ENCODE results near the gene CACNA1B.

Gene CACNA1B

GRCh38 chr9:138044485-138045383, 167.2 kb downstream of the CACNA1B start:
- no peak for DNase-seq

DNA sequence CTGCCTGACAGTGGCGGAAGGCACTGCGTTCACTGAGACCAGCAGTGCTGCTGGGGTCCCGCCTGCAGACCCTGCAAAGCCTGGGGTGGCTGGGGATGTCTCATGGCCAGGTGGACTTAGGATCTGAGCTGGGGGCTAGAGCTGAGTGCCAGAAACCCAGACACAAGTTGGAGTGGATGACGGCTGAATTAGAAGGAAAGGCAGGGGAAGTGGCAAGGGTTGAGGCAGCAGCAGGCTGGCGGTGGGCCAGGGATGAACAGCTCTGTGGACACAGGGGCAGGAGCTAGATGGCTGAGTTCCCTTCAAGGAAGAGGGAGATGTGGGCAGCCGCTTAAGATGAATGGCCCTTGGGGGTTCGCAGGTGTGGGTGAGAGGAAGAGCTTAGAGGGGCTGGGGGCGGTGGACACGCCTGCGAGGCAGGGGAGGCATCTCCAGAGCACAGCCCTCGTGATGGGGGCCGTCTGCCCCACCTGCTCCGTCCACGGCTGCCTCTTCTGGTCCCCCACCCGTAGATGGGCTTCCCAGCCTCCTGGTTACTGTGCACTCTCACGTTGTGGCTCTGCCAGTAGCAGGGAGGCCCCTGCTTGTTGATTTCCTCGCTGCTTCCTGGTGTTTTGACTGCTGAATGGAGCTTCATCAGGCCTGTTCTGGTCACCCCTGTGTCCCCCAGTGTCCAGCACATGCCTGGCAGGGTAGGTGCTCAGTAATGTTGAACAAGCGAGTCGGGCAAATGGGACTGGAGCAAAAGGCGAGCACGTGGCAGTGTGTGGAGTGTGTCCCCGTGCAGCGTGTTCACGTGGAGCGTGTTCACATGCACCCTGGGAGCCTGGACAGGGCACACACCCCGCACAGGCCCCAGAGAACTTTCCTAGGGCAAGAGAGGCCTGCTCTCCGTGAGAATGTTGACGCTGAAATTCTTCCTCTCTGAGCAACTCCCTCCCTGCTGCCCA, 168.2 kb downstream of the CACNA1B start:
- DNase-seq, result no peak

DNA sequence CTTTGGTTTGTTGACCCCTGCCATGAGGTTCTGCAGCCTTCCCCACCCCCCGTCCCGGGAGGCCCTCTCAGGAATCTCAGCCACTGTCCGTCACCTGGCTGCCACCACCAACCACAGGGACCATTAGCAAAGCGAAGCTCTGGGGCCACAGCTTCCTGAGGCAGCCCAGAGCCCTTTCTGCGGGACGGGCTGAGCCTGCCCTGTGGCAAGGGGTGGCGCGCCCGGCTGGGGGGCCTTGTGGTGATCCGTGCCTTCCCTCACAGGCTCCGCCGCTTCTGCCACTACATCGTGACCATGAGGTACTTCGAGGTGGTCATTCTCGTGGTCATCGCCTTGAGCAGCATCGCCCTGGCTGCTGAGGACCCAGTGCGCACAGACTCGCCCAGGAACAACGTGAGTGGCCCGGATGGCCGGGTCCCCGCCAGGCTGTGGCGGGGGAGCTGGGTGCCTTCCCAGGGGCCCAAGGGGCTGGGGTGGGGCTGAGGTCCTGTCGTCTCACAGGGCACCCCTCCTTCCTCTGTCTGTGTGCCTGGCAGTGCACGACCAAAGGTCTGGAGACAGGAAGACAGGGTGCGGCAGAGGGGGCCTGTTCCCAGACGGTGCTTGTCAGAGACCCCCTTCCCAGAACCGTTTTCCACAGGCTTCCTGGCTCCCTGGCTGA, 169.2 kb downstream of the CACNA1B start:
- no peak for DNase-seq

DNA sequence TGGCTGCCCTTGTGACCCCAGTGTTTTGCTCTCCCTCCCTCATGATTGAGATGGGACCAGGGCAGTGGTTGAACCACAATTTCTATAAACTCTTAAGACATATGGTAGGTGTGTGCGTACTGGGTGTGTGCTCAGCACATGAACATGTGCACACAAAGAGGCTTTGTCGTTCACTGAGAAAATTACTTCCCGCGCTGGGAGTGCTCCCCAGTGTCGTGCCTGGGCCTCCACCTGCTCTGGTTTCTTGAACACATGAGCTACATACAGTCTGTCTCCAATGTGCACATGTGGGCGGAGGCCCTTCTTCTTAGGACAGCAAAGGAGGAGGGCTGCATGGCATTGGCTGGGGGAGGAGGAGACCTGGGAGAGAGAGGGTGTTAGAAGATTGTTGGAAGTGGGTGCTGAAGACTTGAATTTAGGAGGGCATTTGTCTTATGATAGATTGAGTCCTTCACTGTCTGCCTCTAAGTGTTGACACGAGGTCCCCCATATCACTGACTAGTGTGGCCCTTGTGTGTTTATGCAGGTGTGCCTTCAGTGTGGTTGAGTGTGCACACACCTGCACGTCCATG, 170.0 kb downstream of the CACNA1B start:
- DNase-seq, result no peak

GRCh38 chr9:138048184-138048583, 170.6 kb downstream of the CACNA1B start:
- DNase-seq, result no peak

- DNase-seq, result no peak
Observed at GRCh38 chr9:138049085-138049778, 171.7 kb downstream of the CACNA1B start.

DNA sequence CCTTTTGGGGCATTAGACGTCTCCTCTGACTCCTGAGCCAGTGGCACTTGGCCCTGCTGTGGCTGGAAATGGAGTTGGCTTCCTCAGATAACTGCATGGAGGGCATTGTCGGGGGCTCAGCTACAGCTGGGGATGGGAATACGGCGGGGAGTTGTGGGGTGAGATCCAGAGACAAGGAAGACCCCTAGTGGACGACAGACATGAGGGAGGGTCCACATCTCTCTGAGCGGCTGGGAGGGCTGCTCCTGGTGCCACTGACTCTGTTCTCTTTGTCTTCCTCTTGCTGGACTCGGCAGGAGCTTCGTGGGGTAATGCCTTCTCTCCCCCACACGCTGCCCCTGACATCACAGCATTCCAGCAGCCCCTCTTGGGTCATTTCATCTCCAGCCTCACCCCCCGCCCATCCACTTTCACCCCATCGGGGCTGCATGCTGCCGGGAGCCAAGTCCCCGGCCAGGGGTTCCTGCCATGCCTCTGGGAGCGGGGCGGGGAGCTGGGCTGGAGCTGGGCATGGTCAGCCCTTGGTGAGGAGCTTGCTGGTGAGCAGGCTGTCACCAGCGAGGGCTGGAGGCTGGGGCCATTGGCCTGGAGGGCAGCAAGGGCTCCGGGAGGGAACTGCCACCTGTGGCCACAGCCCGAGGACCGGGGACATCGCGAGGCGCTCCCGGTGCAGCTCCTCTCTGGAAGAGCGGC, 172.3 kb downstream of the CACNA1B start:
- DNase-seq, result no peak

DNA sequence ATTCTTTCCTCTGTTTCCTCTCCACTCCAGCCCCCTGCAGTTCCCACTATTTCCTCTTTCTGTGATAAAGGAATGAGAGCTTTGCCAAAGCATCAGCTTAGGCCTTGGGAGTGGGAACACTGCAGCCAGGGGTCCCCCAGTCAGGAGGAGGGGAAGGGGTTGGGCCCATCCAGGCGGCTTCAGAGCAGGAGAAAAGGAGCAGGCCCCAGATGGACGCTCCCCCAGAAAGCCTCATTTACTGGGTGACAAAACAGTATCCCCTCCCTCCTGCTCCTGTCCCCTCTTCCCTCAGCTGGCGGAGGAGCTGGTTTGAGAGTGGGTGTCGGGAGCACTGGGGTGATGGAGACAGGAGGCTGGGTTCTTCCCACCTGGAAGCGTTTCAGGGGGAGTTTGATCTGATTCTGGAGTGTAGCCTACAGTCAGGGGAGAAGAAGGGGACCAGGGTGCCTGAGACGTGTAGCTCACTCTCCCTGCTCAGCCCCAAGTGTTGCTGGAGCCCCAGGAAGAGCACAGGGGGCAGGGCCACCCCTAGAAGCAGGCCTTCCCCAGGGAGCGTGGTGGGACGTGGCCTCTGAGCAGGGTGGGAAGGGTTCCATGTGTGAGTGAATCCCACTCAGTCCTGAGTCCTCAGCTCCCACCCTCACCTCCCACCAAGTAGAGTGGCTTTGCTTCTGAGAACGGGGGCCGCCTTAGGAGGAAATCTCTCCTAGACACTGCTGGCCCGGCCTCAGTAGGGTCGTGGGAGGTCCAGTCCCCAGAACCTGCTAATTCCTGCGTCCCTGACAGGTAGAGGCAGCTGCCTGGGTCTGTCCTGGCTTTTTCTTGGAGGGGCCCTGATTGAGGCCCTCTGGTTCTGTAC, 173.1 kb downstream of the CACNA1B start:
- no peak for DNase-seq

DNA sequence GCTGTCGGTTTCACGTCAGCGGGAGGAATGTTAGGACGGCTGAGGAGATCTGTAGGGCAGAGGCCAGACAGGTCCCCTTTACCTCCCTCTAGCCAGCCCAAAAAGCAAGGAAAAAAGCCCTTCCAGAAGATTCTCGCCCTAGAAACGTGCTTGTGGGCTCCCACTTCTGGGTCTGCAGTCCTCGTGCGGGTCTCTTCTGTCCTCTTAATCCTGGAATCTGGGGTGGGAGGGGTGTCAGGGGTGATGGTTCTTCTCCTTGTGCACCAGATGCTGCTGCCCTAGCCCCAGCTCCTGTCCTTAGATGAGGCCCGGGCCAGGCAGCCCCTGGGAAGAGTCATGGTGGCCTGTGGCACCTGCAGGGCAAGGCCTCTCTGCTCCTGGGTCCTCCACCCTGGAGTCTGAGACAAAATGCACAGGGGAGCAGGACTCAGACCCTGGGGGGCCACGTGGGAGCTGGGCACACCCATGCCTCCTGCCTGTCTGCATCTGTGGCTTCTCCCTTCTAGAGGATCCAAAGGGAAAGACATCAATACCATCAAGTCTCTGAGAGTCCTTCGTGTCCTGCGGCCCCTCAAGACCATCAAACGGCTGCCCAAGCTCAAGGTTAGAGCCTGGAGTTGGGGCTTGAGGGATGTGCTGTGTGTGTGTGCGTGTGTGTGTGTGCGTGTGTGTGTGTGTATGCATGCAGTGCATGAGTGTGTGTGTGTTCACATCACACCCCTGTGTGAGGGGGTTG, 174.2 kb downstream of the CACNA1B start:
- DNase-seq, result no peak

GRCh38 chr9:138052322-138052615, 174.7 kb downstream of the CACNA1B start:
- DNase-seq, result no peak

DNA sequence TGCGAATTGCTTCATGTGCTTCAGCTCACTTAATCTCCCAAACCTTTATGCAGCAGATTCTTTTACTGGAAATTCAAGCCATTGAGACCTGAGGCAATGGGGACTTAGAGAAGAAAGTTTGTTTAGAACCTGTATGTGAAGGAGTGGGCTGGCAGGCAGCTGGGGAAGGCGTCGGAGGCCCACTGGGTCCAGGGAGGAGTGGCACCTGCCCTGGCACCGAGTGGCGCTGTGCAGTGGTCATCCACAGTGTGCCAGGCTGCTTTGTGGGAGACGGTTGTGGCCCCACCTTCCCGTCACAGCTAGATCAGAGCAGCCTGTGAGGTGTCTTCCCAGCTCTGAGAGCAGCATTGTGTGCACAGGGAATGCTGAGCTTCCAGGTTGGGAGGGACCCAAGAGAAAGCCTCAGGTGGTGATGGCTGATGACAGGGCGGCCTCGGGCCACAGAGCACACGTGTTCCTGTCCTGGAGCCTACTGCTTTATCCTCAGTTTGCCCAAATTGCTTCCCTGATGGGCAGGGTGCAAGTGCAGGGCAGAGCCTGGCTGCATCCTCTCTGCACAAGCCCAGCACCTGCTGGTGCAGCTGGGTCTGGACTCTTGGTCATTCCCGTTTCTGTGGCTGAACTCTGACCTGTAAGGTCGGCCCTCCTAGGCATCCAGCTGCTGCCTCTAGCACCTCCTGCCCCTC, 175.2 kb downstream of the CACNA1B start:
- DNase-seq, result no peak

DNA sequence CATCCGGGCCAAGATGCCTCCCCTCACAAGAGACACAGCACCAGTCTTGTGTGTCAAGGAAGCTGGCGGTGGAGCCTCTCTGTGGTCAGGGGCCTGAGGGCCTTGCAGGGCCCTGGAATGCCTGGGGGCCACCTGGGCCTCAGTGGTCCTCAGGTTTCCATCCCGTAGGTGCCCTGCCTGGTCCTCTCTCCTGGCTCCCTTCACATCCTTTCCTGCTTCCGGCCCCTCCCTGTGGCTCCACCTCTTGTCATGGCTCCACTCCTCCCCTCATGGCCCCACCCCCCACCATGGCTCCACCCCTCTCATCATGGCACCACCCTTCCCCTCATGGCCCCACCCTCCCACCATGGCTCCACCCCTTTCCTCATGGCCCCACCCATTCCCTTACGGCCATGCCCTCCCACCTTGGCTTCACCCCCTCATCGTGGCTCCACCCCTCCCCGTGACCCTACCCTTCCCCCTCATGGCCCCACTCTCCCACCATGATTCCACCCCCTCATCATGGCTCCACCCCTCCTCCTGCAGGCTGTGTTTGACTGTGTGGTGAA, 175.8 kb downstream of the CACNA1B start:
- DNase-seq, result no peak

GRCh38 chr9:138053996-138054752, 176.6 kb downstream of the CACNA1B start:
- DNase-seq, result no peak

- DNase-seq, result no peak
Observed at GRCh38 chr9:138057726-138058125, 180.1 kb downstream of the CACNA1B start.

- DNase-seq, result no peak
Observed at GRCh38 chr9:138058181-138058580, 180.6 kb downstream of the CACNA1B start.

DNA sequence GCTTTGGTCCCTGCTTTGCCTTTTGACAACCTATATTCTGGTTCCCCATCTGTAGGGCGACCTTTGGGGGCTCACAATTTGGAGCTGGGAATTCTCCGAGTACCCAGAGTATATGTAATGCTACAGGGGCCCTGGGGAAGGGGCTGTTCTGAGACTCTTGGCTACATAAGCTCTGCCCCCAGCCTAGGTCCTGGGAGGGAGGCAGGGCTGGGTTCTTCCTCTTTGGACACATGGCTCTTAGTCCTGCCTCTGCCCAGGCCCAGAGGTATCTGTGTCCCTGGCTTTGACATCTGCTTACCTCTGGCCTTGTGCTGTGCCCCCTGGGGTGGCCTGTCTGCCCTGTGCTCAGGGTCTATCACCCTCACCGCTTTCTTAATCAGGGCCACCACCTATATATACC, 181.6 kb downstream of the CACNA1B start:
- DNase-seq, result no peak

- DNase-seq, result no peak
Observed at GRCh38 chr9:138060365-138060764, 182.8 kb downstream of the CACNA1B start.

GRCh38 chr9:138060881-138061280, 183.3 kb downstream of the CACNA1B start:
- DNase-seq, result no peak
